CD4-positive, alpha-beta memory T cell (primary cell): ENCODE measurements around the gene CENPM. TPM values are rescaled to one million over a fixed set of nuclear protein-coding genes. Genes with fewer than 3 reads are reported as not detected.

Source experiments
- CTCF ChIA-PET: fragments of 350-600 bp; sonication (Branson Sonifier 250); formaldehyde crosslinking; loops from one replicate; lab custom pipeline; 2021; ENCODE audit warnings: inconsistent platforms; ENCODE audit not compliant: partially characterized antibody; lab: Charles Lee
- POLR2A ChIA-PET: fragments of 350-600 bp; sonication (Branson Sonifier 250); formaldehyde crosslinking; loops from one replicate; lab custom pipeline; 2021; ENCODE audit not compliant: partially characterized antibody; lab: Charles Lee
- DNase-seq, 5 donors: peaks; one replicate each; pipeline versions ENCODE4 v3.0.0 to v3.0.0-alpha.2; 2020 to 2022; ENCODE audit warnings: mixed read lengths in 1 of 5
- H3K27ac ChIP-seq: one replicate; pipeline ENCODE4 v1.7.0; 2013; ENCODE audit warnings: low read depth, low read length
- H3K27me3 ChIP-seq: 2 replicates; pipeline ENCODE4 v1.7.0; 2013; ENCODE audit warnings: mild to moderate bottlenecking, low read length, moderate library complexity; ENCODE audit not compliant: insufficient read depth
- H3K36me3 ChIP-seq: 2 replicates; pipeline ENCODE4 v1.7.0; 2013; ENCODE audit warnings: mild to moderate bottlenecking, low read length, moderate library complexity; ENCODE audit not compliant: insufficient read depth
- H3K4me1 ChIP-seq: 2 replicates; pipeline ENCODE4 v1.7.0; 2013; ENCODE audit warnings: mild to moderate bottlenecking, low read length, moderate library complexity; ENCODE audit not compliant: insufficient read depth
- H3K4me3 ChIP-seq, 2 donors: one replicate each; pipeline ENCODE4 v1.7.0; 2013; ENCODE audit warnings: low read length in 2 of 2, mild to moderate bottlenecking in 1 of 2
- H3K9me3 ChIP-seq, 2 donors: one replicate each; pipeline ENCODE4 v1.7.0; 2013; ENCODE audit warnings: low read length in 2 of 2, control low read depth in 1 of 2; ENCODE audit not compliant: control insufficient read depth in 1 of 2
- H3K27ac Mint-ChIP-seq, 7 donors: one replicate each; pipeline ENCODE4 v1.8.0; 2020 to 2021; ENCODE audit warnings: mixed read lengths in 7 of 7, mild to moderate bottlenecking in 6 of 7, inconsistent platforms in 3 of 7, moderate library complexity in 3 of 7
- H3K27me3 Mint-ChIP-seq, 2 donors: one replicate each; pipeline ENCODE4 v1.8.0; 2020 to 2021; ENCODE audit warnings: mixed read lengths in 2 of 2
- H3K36me3 Mint-ChIP-seq, 2 donors: one replicate each; pipeline ENCODE4 v1.8.0; 2020 to 2021; ENCODE audit warnings: mixed read lengths in 2 of 2, inconsistent platforms in 1 of 2, mild to moderate bottlenecking in 1 of 2
- H3K4me1 Mint-ChIP-seq, 4 donors: one replicate each; pipeline ENCODE4 v1.8.0; 2020 to 2021; ENCODE audit warnings: mixed read lengths in 4 of 4, mild to moderate bottlenecking in 1 of 4
- H3K4me3 Mint-ChIP-seq, 8 donors: one replicate each; pipeline ENCODE4 v1.8.0; 2020 to 2021; ENCODE audit warnings: mixed read lengths in 8 of 8, mild to moderate bottlenecking in 7 of 8, moderate library complexity in 6 of 8, inconsistent platforms in 3 of 8
- H3K9me3 Mint-ChIP-seq, 8 donors: one replicate each; pipeline ENCODE4 v1.8.0; 2020 to 2021; ENCODE audit warnings: mixed read lengths in 8 of 8, mild to moderate bottlenecking in 5 of 8, inconsistent platforms in 3 of 8, moderate library complexity in 1 of 8
- intact Hi-C: fragments of 100-400 bp; cut with micrococcal nuclease; formaldehyde crosslinking; loops from one replicate; pipeline ENCODE4 v1.15.1; 2023
- polyA plus RNA-seq, 2 donors: library from polyadenylated mRNA; unstranded; fragments of 300-500 nt; fragmentation: Illumina TruSeq; gene quantifications; one replicate each; pipeline ENCODE4 v1.2.3, GENCODE V29; 2021
- total RNA-seq, 2 experiments: library from RNA; stranded (reverse); gene quantifications; one replicate each; pipeline ENCODE4 v1.2.3, GENCODE V29; 2021

CENPM gene
- total and polyA plus RNA-seq, 4 experiments from 2014 or later = 7.6 to 19.2 (median 13.1) TPM

DNA sequence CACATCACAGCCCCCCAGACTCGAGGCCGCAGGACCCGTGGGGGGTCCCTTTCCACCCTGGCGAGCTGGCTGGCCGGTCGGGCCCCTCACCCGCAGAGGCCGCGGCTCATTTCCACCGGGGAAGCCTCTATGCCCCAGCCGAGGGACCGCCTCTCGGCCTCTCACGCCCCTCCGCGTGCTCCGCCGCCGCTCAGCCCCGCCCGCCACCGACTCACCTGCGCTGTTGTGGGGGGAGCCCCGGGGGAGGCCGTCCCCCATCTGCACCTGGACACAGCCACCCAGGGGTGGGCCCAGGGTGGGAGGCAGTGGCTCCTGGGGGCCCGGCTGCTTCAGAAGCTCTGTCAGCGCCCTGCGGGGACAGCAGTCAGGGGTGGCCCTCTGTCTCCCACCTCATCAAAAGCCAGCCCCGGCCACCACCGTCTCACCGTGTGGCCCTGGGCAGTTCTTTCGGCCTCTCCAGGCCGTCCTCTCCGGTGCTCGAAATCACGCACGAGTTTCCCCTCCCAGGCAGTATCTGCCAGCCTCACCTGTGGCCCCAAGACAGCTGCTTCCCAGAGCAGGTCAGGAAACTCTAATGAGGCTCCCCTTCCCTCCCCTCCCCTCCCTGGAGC lies 35.8 kb downstream of the CENPM start:
- H3K27ac Mint-ChIP-seq = peak overlapping the region in 3 of 7 donors; percentile 23 to 79 (median 54)
- Histone ChIP-seq H3K27ac (no peak overlapping the region), H3K27me3 (peaks cover 20% of the 10 kb centered on the region), H3K4me3 (peak overlapping the region in 1 of 2 donors; percentile 9), H3K4me1 (peaks cover 49% of the 10 kb centered on the region), H3K36me3 (no peaks in the 10 kb centered on the region), H3K9me3 (no peaks in the 10 kb centered on the region)
- intact Hi-C loops = no loop called here
- peaks cover 20 to 28% of the 10 kb centered on the region in 2 donors for H3K27me3 Mint-ChIP-seq
- POLR2A ChIA-PET = interaction anchor here (1.2 to 9.1 kb wide), 3 partner anchors 9 to 29 kb away, joined by 8 to 67 read pairs (median 10); partner anchors contain the start of gene TNFRSF13C
- H3K9me3 Mint-ChIP-seq = peaks cover 0 to 2% (median 0%) of the 10 kb centered on the region in 8 donors
- peak in 1 of 5 donors; percentile 29 for DNase-seq
- H3K36me3 Mint-ChIP-seq = no peaks in the 10 kb centered on the region
- CTCF ChIA-PET = interaction anchor here (0.6 to 2.4 kb wide), 3 partner anchors 15 to 628 kb away, joined by 3 to 7 read pairs (median 5); no protein-coding TSS in a partner anchor
- H3K4me1 Mint-ChIP-seq = peaks cover 17 to 48% (median 30%) of the 10 kb centered on the region in 4 donors
- H3K4me3 Mint-ChIP-seq = peak overlapping the region in 6 of 8 donors; percentile 63 to 83 (median 76)

DNA sequence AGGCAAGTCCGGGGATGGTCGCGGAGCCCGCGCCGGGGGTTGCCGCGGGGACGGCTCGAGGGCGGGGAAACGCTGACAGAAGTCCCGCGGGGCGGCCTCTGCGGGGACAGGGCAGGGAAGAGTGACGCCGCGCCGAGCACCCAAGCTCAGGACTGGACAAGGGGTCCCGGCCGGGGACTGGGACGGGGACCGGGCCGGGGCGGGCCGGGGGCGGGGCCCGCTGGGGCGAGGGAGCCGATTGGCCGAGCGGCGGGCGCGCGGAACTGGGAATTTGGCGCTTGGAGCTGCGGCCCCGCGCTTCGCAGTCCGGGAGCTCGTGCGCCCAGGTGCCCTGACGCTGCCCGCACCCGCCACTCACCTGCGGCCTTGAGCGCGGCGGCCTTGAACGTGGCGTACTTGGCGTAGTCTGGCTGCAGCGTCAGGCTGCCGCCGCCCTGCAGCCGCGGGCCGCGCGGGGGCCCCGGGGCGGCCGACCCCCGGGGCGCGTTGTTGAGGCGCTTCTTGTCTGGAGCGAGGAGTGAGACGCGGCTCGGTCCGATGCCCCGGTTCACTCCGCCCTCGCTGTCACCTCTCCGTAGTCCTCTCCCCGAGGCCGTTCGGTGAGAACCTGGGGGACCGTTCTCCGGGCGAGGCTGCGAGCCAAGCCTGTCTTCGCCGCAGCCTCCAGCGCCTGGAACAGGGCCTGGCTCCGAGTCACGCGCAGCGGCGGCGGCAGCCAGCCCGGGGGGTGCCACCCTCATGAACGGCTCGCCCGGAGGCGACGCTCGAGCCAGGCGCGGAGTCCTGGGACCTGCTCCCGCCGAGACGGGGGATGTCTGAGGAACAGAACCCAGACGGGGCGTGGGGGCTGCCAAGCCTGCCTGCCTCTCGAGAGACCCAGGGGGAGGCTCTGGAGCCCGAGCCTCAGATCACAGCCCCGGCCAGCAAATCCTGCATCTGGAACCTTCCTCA lies 36.6 kb downstream of the CENPM start:
- Histone ChIP-seq H3K27ac (no peak overlapping the region), H3K4me3 (peak overlapping the region in 1 of 2 donors; percentile 9), H3K27me3 (peaks cover 20% of the 10 kb centered on the region), H3K9me3 (no peaks in the 10 kb centered on the region), H3K4me1 (peaks cover 43% of the 10 kb centered on the region), H3K36me3 (no peaks in the 10 kb centered on the region)
- Mint-ChIP-seq H3K27ac (no peak overlapping the region), H3K9me3 (peaks cover 0 to 4% (median 0%) of the 10 kb centered on the region in 8 donors), H3K4me3 (peak overlapping the region in 7 of 8 donors; percentile 46 to 80 (median 65)), H3K36me3 (peaks cover 6% of the 10 kb centered on the region in 2 donors), H3K4me1 (peaks cover 16 to 42% (median 26%) of the 10 kb centered on the region in 4 donors), H3K27me3 (peaks cover 20 to 25% of the 10 kb centered on the region in 2 donors)
- intact Hi-C loops = no loop called here
- ChIA-PET POLR2A (interaction anchor here (1.0 to 9.1 kb wide), 7 partner anchors 7 to 211 kb away, joined by 3 to 67 read pairs (median 9); partner anchors contain the start of genes MEI1 and TNFRSF13C), CTCF (interaction anchor here (0.9 kb wide), 1 partner anchor 30 kb away, joined by 3 read pairs; no protein-coding TSS in a partner anchor)
- DNase-seq = peak in 4 of 5 donors; percentile 34 to 54 (median 41)

DNA sequence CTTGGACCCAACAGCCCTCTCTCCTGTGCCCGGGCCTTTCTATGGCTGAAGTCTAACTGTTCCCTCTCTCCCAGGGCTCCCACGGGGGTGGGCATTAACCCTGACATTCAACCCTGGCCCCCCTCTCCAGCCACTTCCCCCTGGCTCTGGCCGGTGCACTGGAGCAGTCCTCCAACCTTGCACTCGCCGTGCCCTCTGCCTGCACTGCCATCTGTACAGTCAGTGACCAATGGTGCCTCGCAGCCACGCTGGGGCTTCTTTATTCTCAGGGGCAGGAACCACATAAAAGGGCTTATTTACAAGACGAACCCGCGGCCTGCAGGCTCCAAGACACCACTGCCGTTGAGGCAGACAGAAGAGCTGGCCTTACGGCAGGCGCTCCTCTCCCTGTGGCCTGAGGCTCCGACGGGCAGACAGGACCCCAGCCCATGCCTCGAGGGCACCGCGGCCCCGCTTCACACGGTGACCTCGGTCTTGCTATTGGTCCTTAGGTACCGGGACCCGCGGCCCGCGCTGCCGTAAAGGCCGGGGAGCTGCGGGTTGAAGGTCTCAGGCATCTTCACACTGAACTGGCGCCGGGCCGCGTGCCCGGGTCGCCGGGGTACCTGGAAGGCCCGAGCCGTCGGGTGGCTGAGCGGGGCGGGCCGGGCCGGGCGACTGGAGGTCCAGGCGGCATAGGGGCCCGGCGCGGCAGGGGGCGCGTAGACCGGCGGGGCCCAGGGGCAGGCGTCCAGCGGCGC lies 37.5 kb downstream of the CENPM start:
- intact Hi-C loops = loop anchor here (2.0 kb wide), 1 partner anchor 31 kb away; no protein-coding TSS in a partner anchor
- H3K4me3 Mint-ChIP-seq = peak overlapping the region in 7 of 8 donors; percentile 12 to 91 (median 74)
- Histone ChIP-seq H3K4me3 (no peak overlapping the region), H3K9me3 (no peaks in the 10 kb centered on the region), H3K4me1 (peaks cover 40% of the 10 kb centered on the region), H3K36me3 (no peaks in the 10 kb centered on the region), H3K27ac (no peak overlapping the region), H3K27me3 (peaks cover 20% of the 10 kb centered on the region)
- peaks cover 0 to 4% (median 0%) of the 10 kb centered on the region in 8 donors for H3K9me3 Mint-ChIP-seq
- ChIA-PET CTCF (interaction anchor here (0.9 to 1.9 kb wide), 2 partner anchors 31 to 52 kb away, joined by 3 to 5 read pairs; no protein-coding TSS in a partner anchor), POLR2A (interaction anchor here (1.0 to 9.1 kb wide), 5 partner anchors 8 to 210 kb away, joined by 3 to 67 read pairs (median 9); partner anchors contain the start of genes MEI1 and TNFRSF13C)
- peak overlapping the region in 4 of 7 donors; percentile 41 to 89 (median 78) for H3K27ac Mint-ChIP-seq
- H3K4me1 Mint-ChIP-seq = peaks cover 16 to 42% (median 25%) of the 10 kb centered on the region in 4 donors
- no peak for DNase-seq
- H3K27me3 Mint-ChIP-seq = peaks cover 20 to 23% of the 10 kb centered on the region in 2 donors
- H3K36me3 Mint-ChIP-seq = peaks cover 6% of the 10 kb centered on the region in 2 donors

DNA sequence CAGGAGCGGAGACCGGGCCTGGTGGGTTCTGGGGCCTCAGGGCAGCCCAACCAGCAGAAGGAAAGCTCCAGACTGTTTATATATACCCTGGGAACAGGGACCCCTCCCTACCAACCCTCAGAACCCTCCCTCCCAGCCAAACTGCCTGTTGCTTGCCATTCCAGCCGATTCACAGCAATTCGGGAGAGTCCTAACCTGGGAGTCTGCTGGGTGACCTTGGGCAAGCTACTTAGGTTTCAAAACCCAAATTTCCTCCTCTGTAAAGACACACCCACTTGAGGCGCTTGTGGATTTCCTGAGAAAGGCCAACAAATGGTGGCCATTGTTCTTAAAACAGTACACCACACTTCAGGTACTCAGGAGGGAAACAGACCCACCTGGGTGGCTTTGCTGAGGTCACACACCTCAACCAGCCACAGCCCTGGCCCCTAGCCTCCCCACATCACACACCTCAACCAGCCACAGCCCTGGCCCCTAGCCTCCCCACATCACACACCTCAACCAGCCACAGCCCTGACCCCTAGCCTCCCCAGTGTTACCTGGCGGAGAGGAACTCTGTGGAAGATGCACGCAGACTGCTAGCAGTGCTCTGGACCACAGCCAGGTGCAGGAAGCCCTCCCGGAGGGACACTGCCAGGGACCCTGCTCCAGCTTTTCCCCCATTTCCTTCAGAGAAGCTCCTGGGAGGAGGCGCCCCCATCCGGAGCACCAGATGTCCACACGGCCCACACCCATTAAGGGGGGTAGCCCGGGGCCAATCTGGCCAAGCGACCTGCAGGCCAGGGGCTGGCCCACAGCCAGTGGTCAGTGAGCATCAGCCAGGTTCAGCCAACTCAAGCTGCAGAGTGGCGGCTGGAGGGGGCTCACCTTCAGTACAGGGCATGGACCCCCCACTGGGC lies 38.3 kb downstream of the CENPM start:
- Histone ChIP-seq H3K36me3 (peaks cover 3% of the 10 kb centered on the region), H3K4me1 (peaks cover 40% of the 10 kb centered on the region), H3K27me3 (peaks cover 20% of the 10 kb centered on the region), H3K9me3 (no peaks in the 10 kb centered on the region), H3K4me3 (no peak overlapping the region), H3K27ac (no peak overlapping the region)
- POLR2A ChIA-PET = interaction anchor here (1.0 to 9.1 kb wide), 10 partner anchors 9 to 108 kb away, joined by 3 to 67 read pairs (median 6); partner anchors contain the start of genes SREBF2 and TNFRSF13C
- Mint-ChIP-seq H3K9me3 (peaks cover 0 to 4% (median 0%) of the 10 kb centered on the region in 8 donors), H3K27ac (peak overlapping the region; percentile 79 to 94 (median 89)), H3K36me3 (peaks cover 6 to 11% of the 10 kb centered on the region in 2 donors), H3K27me3 (peaks cover 20 to 23% of the 10 kb centered on the region in 2 donors), H3K4me3 (peak overlapping the region; percentile 63 to 91 (median 82)), H3K4me1 (peaks cover 16 to 42% (median 25%) of the 10 kb centered on the region in 4 donors)
- CTCF ChIA-PET = interaction anchor here (0.9 to 2.9 kb wide), 5 partner anchors 17 to 211 kb away, joined by 3 to 13 read pairs (median 3); partner anchors contain the start of gene TNFRSF13C
- DNase-seq = peak; percentile 40 to 49 (median 45)
- intact Hi-C loops = loop anchor here (2.0 kb wide), 1 partner anchor 32 kb away; no protein-coding TSS in a partner anchor

DNA sequence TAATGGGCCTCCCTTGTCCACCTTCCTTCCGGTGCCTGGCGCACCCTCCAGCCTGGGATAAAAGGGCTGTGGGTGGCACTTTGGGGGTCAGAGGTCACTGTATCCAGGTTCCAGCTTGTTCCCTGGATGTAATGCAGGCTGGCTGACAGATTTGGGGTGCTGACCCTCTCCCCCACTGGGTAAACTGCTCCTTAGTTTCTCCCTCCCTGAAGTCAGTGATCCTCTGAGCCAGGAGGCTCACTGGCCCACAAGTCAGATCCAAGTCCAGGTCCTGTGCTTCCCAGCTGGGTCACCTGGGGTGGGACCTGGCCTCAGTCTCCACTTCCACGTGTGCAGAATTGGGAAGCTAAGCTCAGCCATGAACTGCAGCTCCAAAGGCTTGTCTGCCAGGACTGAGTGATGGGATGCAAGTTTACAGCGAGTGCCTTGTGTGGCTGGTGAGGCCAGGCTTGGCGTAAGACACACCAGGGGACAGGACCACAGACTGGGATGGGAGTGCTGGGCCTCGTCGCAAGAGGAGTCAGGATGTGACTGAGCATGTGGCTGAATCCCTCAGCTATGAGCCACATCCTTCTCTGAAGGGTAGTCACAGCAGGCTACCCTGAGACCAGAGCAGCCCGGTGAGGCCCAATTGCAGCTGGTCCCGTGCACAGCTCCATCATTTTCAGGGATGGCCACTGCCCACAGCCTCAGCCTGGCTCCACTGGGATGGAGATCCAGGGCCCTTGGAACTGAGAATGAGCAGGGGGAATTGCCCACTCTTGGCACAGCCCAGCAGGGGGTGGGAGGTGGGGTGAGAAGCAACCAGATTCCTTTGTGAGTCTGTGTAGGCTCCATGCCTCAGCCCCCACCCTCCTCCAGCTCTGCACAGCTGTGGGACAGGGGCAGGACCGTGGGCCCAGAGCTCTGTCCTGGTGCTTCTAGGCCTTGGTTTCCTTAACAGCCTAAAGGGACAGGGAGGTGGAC lies 39.2 kb downstream of the CENPM start:
- Mint-ChIP-seq H3K4me1 (peaks cover 16 to 36% (median 24%) of the 10 kb centered on the region in 4 donors), H3K9me3 (peaks cover 0 to 4% (median 0%) of the 10 kb centered on the region in 8 donors), H3K27ac (peak overlapping the region in 6 of 7 donors; percentile 29 to 94 (median 50)), H3K36me3 (peaks cover 6 to 14% of the 10 kb centered on the region in 2 donors), H3K4me3 (peak overlapping the region in 3 of 8 donors; percentile 2 to 88 (median 63)), H3K27me3 (peaks cover 14 to 15% of the 10 kb centered on the region in 2 donors)
- intact Hi-C loops = loop anchor here (2.0 kb wide), 1 partner anchor 33 kb away; no protein-coding TSS in a partner anchor
- no peaks in the 10 kb centered on the region for H3K9me3 ChIP-seq
- CTCF ChIA-PET = interaction anchor here (0.9 to 2.9 kb wide), 5 partner anchors 18 to 210 kb away, joined by 3 to 13 read pairs (median 3); partner anchors contain the start of gene TNFRSF13C
- H3K27ac ChIP-seq = no peak overlapping the region
- peaks cover 40% of the 10 kb centered on the region for H3K4me1 ChIP-seq
- POLR2A ChIA-PET = interaction anchor here (0.9 to 9.1 kb wide), 11 partner anchors 10 to 107 kb away, joined by 3 to 67 read pairs (median 4); partner anchors contain the start of genes CCDC134, SREBF2 and TNFRSF13C
- no peak for DNase-seq
- no peak overlapping the region for H3K4me3 ChIP-seq
- peaks cover 13% of the 10 kb centered on the region for H3K27me3 ChIP-seq
- peaks cover 3% of the 10 kb centered on the region for H3K36me3 ChIP-seq
